Osteoblast (primary cell): Measurements from ENCODE around the gene AOAH. TPM values are rescaled to one million over a fixed set of nuclear protein-coding genes. Genes with fewer than 3 reads are reported as not detected.

Source experiments
- DNase-seq: peaks from one replicate; pipeline ENCODE4 v3.0.0; 2011; ENCODE audit warnings: low spot score, mixed read lengths; ENCODE audit not compliant: insufficient read length; ENCODE audit errors: missing footprints
- H2AFZ ChIP-seq: 2 replicates; pipeline ENCODE4 v1.6.0; 2011; ENCODE audit warnings: mild to moderate bottlenecking, low read length
- H3K27ac ChIP-seq: 2 replicates; pipeline ENCODE4 v1.5.1; 2011; ENCODE audit warnings: mild to moderate bottlenecking, low read depth, low read length, moderate library complexity
- H3K27me3 ChIP-seq: 2 replicates; pipeline ENCODE4 v1.6.0; 2012; ENCODE audit warnings: mild to moderate bottlenecking, control low read depth, inconsistent platforms, low read length, moderate library complexity; ENCODE audit not compliant: insufficient read depth
- H3K36me3 ChIP-seq: 2 replicates; pipeline ENCODE4 v1.5.1; 2011; ENCODE audit warnings: mild to moderate bottlenecking, low read length, control low read depth, moderate library complexity; ENCODE audit not compliant: insufficient read depth
- H3K4me1 ChIP-seq: 2 replicates; pipeline ENCODE4 v1.5.1; 2011; ENCODE audit warnings: mild to moderate bottlenecking, low read length, control low read depth, moderate library complexity; ENCODE audit not compliant: insufficient read depth
- H3K4me2 ChIP-seq: 2 replicates; pipeline ENCODE4 v1.6.0; 2011; ENCODE audit warnings: mild to moderate bottlenecking, low read length; ENCODE audit not compliant: insufficient read depth
- H3K4me3 ChIP-seq: fragments of 200-600 bp; sonication (generic); 3 replicates; pipeline ENCODE4 v1.5.1; 2012; ENCODE audit warnings: mild to moderate bottlenecking, low read length, inconsistent platforms; ENCODE audit not compliant: insufficient read depth
- H3K79me2 ChIP-seq: 2 replicates; pipeline ENCODE4 v1.6.0; 2012; ENCODE audit warnings: mild to moderate bottlenecking, low read length, control low read depth, inconsistent platforms; ENCODE audit not compliant: insufficient read depth
- H3K9me3 ChIP-seq: 2 replicates; pipeline ENCODE4 v1.5.1; 2011; ENCODE audit warnings: low read depth, low read length, control low read depth
- H4K20me1 ChIP-seq: 2 replicates; pipeline ENCODE4 v1.6.0; 2012; ENCODE audit warnings: mild to moderate bottlenecking, low read length, control low read depth; ENCODE audit not compliant: insufficient read depth
- total RNA-seq: library from RNA; depleted of rRNA; stranded (reverse); fragments of >200 nt; gene quantifications from 2 replicates; pipeline ENCODE4 v1.2.3, GENCODE V29; 2012
- TF ChIP-seq, protein P1 (sequence below): IDR thresholded peaks from 2 replicates; pipeline ENCODE4 v1.5.1; 2011; ENCODE audit warnings: mild to moderate bottlenecking, low read depth, low read length, moderate library complexity; ENCODE audit errors: extremely low read depth

Gene AOAH
- total RNA-seq, 1 donor: under 0.01 TPM

DNA sequence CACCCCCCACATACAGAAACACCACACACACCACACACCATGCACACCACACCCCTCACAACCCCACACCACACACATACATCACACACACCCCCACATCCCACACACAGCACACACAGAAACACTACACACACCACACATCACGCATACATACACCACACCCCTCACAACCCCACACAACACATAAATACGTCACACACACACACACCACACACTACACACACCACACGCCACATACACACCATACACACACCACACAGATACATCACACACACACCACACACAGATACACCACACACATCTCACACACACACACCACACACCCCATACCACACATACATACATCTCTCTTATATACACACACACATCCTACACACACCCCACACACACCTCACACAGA, 208.4 kb downstream of the AOAH start:
- no peak overlapping the region for H3K27ac ChIP-seq
- H3K36me3 ChIP-seq: no peaks in the 10 kb centered on the region
- no peaks in the 10 kb centered on the region for H3K4me1 ChIP-seq
- no peak overlapping the region for H3K4me3 ChIP-seq
- no peak for DNase-seq
- no peaks in the 10 kb centered on the region for H4K20me1 ChIP-seq
- H2AFZ ChIP-seq: no peak overlapping the region
- no peaks in the 10 kb centered on the region for H3K27me3 ChIP-seq
- H3K79me2 ChIP-seq: no peaks in the 10 kb centered on the region
- TF ChIP-seq, protein P1, sequence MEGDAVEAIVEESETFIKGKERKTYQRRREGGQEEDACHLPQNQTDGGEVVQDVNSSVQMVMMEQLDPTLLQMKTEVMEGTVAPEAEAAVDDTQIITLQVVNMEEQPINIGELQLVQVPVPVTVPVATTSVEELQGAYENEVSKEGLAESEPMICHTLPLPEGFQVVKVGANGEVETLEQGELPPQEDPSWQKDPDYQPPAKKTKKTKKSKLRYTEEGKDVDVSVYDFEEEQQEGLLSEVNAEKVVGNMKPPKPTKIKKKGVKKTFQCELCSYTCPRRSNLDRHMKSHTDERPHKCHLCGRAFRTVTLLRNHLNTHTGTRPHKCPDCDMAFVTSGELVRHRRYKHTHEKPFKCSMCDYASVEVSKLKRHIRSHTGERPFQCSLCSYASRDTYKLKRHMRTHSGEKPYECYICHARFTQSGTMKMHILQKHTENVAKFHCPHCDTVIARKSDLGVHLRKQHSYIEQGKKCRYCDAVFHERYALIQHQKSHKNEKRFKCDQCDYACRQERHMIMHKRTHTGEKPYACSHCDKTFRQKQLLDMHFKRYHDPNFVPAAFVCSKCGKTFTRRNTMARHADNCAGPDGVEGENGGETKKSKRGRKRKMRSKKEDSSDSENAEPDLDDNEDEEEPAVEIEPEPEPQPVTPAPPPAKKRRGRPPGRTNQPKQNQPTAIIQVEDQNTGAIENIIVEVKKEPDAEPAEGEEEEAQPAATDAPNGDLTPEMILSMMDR: no peak
- no peaks in the 10 kb centered on the region for H3K9me3 ChIP-seq
- no peak overlapping the region for H3K4me2 ChIP-seq

DNA sequence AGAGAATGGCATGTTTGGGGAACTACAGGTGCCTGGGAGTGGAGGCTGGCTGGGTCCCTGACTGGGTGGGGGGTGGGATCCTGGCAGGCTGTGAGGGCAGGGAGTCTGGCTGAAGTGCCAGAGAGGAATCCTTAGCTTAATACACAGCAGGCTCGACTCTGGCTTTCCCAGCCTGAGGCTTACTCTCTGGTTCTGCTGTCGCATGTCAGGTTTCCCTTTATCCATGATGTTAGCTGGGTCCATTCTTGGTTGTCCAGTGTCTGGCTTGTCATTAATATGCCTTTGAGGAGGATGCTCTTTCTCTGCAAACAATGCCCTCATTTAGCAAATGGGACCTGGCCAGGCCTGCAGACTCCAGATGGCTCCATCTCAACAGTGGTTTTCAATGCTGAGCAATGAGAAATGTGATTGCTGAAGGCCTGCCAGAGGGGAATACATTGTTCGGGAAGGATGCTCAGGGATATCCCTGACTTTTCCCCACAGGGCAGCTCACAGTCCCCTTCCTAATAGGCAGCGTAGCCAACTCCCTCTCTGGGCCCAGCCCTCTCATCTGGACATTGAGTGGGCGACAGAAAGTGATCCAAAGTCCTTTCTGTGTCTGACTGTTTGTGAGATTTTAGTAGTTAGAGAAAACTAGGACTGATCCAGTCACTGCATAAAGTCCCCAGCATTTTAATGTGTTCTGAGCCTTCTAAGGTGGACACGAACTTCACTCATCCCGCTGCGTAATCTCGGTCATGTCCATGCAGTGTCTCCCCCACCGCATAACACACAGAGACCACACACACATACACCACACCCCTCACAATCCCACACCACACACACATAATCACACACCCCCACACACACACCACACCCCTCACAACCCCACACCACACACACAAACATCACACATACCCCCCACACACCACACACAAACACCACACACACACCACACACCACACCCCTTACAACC, 209.7 kb downstream of the AOAH start:
- Histone ChIP-seq H3K79me2 (no peaks in the 10 kb centered on the region), H3K27ac (no peak overlapping the region), H3K4me1 (no peaks in the 10 kb centered on the region), H3K4me2 (no peak overlapping the region), H3K4me3 (no peak overlapping the region), H3K36me3 (no peaks in the 10 kb centered on the region), H3K9me3 (no peaks in the 10 kb centered on the region), H4K20me1 (no peaks in the 10 kb centered on the region), H3K27me3 (peaks cover 2% of the 10 kb centered on the region), H2AFZ (no peak overlapping the region)
- DNase-seq: no peak
- TF ChIP-seq, protein P1: no peak

DNA sequence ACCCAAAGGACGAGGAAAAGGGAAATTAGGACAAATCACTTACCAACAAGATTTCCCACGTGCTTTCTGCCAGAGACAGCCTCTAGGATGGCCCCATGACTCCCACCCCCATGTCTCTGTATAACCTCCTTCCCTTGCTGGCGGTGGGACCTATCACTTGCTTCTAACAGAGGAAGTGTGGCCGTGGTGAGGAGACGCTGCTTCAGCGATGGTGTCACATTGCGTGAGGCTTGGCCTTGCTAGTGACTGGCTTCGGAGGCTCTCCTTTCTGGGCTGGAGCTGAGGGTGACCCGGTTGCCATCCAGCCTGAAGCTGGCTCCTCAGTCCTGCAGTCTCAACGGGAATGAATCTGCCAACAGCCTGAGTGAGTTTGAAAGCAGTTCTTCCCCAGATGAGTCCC, 210.9 kb downstream of the AOAH start:
- Histone ChIP-seq H3K4me3 (no peak overlapping the region), H3K4me2 (no peak overlapping the region), H3K79me2 (no peaks in the 10 kb centered on the region), H3K4me1 (no peaks in the 10 kb centered on the region), H3K27ac (no peak overlapping the region), H2AFZ (no peak overlapping the region), H4K20me1 (no peaks in the 10 kb centered on the region), H3K27me3 (peaks cover 2% of the 10 kb centered on the region), H3K9me3 (no peaks in the 10 kb centered on the region), H3K36me3 (no peaks in the 10 kb centered on the region)
- TF ChIP-seq, protein P1: no peak
- no peak for DNase-seq

DNA sequence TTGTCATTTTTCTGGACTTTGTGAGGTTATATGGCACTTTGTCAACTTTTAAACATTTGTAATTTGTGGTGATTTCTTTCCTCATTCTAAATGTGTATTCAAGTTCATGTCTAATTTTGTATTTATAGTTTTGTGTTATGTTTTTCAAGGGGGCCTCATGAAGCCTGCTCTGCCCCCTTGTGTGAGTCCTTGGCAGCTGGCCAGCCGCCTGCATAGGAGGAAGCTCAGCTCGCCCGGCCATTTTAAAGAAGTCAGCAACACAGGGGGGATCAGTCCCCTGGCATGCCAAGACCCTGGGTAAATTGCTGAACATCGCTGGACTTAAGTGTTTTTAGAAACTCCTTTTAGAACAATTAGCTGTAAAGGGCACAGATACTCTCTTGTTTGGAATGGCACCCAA, 211.7 kb downstream of the AOAH start:
- H3K9me3 ChIP-seq: no peaks in the 10 kb centered on the region
- no peaks in the 10 kb centered on the region for H3K79me2 ChIP-seq
- DNase-seq: no peak
- H2AFZ ChIP-seq: no peak overlapping the region
- no peaks in the 10 kb centered on the region for H3K36me3 ChIP-seq
- H3K27ac ChIP-seq: no peak overlapping the region
- no peak overlapping the region for H3K4me3 ChIP-seq
- no peaks in the 10 kb centered on the region for H3K4me1 ChIP-seq
- H3K27me3 ChIP-seq: peaks cover 2% of the 10 kb centered on the region
- TF ChIP-seq, protein P1: no peak
- H3K4me2 ChIP-seq: no peak overlapping the region
- H4K20me1 ChIP-seq: no peaks in the 10 kb centered on the region
